Mesodermal cell (in vitro differentiated cells): ENCODE data around the gene SLC22A12.

Experiments used
- H3K27ac ChIP-seq: 2 replicates; pipeline ENCODE4 v1.7.0; 2013; ENCODE audit warnings: mild to moderate bottlenecking, low read depth, low read length, moderate library complexity; ENCODE audit not compliant: severe bottlenecking
- H3K36me3 ChIP-seq: 2 replicates; pipeline ENCODE4 v1.7.1; 2013; ENCODE audit warnings: mild to moderate bottlenecking, low read length, moderate library complexity; ENCODE audit not compliant: control insufficient read depth, insufficient read depth
- H3K4me1 ChIP-seq: one replicate; pipeline ENCODE4 v1.7.1; 2013; ENCODE audit warnings: mild to moderate bottlenecking, low read length; ENCODE audit not compliant: insufficient read depth, control insufficient read depth, poor library complexity, severe bottlenecking
- H3K4me3 ChIP-seq: 2 replicates; pipeline ENCODE4 v1.7.0; 2013; ENCODE audit warnings: low read length, control low read depth, mild to moderate bottlenecking; ENCODE audit not compliant: insufficient read depth, poor library complexity, severe bottlenecking; ENCODE audit errors: extremely low read depth
- H3K9me3 ChIP-seq: 2 replicates; pipeline ENCODE4 v1.7.1; 2013; ENCODE audit warnings: mild to moderate bottlenecking, low read length, moderate library complexity; ENCODE audit not compliant: control insufficient read depth
- WGBS, 2 experiments: methylation state at CpG; one replicate each; pipeline ENCODE4 v1.1.5; 2013; ENCODE audit warnings: missing lambda C conversion rate in 2 of 2; ENCODE audit not compliant: insufficient coverage in 2 of 2; 5-methylcytosine and 5-hydroxymethylcytosine counted together

SLC22A12 gene

DNA sequence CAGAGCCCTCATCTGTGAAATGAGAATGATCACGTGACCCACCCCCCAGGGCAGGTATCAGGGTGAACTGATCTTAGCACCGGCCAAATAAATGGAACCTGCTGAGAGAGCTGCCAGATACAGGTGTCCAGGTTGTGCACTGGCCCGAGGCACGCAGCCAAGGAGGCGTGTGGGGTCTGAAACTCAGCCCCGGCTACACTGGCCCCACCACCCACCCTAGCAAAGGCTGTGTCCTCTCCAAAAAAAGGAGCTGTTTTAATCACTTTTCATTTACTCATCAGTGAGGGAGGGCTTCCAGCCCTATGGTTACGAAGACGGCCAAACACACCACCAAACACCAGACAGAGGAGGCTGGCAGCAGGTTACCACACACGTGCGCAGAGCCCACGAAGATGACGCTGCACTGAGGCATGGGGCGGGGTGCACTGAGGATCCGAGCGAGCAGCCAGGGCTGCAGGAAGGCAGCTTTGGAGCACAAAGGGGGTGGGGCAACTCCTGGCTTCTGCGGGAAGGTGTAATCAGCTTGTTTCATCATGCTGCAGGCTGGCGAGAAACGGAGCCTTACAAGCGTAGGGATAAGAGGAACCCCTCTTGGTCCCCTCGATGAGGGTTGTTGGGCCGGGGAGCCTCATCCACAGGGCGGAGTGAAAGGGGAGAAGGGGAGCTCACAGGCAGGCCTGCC lies 19.5 kb upstream of the SLC22A12 start:
- H3K4me1 ChIP-seq = peaks cover 17% of the 10 kb centered on the region
- no peaks in the 10 kb centered on the region for H3K9me3 ChIP-seq
- 78 to 82% methylated on average over 19 to 20 of the region's 22 CpGs for WGBS, 2 experiments
- H3K36me3 ChIP-seq = no peaks in the 10 kb centered on the region
- H3K27ac ChIP-seq = no peak overlapping the region
- no peak overlapping the region for H3K4me3 ChIP-seq

DNA sequence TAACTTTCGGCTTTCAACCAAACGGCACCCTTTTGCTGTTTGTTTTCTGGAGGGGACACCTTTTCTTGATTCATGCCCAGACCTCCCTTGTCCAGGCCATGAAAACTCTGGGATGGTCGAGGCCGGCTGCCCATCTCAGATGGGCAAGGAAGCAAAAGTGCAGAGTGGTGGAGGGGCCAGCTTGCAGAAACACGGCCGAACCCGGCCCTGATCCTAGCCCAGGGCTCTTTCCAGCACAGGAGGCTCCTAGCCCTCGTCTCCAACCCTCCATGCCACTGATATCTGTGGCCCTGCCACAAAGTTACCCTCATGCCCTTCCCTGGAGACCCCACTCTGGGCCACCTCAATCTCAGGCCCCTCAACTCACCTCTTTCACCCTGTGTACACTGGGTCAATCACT lies 18.9 kb upstream of the SLC22A12 start:
- Histone ChIP-seq H3K9me3 (no peaks in the 10 kb centered on the region), H3K27ac (no peak overlapping the region), H3K36me3 (no peaks in the 10 kb centered on the region), H3K4me1 (peaks cover 11% of the 10 kb centered on the region), H3K4me3 (no peak overlapping the region)
- 88 to 89% methylated on average over 7 of the region's 8 CpGs for WGBS, 2 experiments

DNA sequence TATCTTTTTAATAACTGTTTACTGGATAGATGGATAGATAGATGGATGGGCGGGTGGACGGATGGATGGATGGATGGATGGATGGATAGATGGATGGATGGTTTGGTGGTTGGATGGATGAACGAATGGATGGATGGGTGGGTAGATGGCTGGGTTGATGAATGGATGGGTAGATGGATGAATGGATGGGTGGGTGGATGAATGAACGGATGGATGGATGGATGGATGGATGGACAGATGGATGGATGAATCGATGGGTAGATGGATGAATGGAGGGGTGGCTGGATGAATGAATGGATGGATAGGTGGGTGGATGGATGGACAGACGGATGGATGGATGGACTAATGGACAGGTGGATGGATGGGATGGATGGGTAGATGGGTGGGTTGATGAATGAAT lies 13.8 kb upstream of the SLC22A12 start:
- Histone ChIP-seq H3K4me1 (no peaks in the 10 kb centered on the region), H3K4me3 (no peak overlapping the region), H3K27ac (no peak overlapping the region), H3K9me3 (no peaks in the 10 kb centered on the region), H3K36me3 (no peaks in the 10 kb centered on the region)
- 85 to 91% methylated on average over 6 of the region's 6 CpGs for WGBS, 2 experiments

DNA sequence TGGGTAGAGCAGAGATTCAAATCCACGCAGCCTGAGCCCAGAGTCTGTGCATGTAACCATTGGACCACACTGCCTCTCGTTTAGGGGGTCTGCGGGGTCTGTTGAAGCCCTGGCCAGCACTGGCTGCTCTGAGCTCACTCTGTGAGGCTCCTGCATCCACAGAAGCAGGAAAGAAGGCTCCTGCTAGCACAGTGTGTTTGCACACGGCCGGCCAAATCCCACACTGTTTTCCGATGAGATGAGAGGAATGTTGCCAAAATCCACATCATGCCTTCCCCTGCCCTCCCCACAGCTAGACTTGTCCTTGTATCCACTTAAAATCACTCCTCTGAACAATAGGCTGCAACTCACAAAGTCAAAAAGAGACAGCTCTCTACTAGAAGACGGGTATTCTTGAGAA lies 10.6 kb upstream of the SLC22A12 start:
- Histone ChIP-seq H3K27ac (no peak overlapping the region), H3K9me3 (no peaks in the 10 kb centered on the region), H3K4me1 (peaks cover 7% of the 10 kb centered on the region), H3K36me3 (no peaks in the 10 kb centered on the region), H3K4me3 (no peak overlapping the region)
- WGBS, 2 experiments = 84 to 96% methylated on average over 3 to 7 of the region's 7 CpGs

DNA sequence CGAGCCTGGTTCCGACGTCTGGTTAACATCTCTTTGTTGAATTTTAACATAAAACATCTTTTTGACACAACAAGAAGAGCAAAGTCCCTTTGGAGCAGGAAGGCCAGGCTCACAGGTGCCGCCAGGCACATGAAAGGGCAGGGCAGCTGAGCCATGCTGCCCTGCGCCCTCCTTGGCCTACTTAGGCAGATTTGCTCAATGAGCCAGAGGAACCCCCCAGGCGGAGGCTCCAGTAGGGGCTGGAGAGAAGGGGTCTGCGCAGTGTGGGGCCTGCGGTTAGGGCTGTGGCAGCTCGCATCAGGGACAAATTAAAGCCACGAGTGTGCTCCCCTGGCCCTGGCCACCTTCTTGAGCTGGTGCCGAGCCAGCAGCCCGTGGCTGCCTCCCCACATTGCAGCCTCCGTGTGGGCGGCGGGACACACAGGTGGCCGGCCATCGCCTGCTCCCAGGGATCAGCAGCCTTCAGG lies 9.9 kb upstream of the SLC22A12 start:
- H3K4me3 ChIP-seq = no peak overlapping the region
- no peaks in the 10 kb centered on the region for H3K9me3 ChIP-seq
- no peak overlapping the region for H3K27ac ChIP-seq
- peaks cover 7% of the 10 kb centered on the region for H3K4me1 ChIP-seq
- WGBS, 2 experiments = 94 to 96% methylated on average over 16 to 17 of the region's 17 CpGs
- no peaks in the 10 kb centered on the region for H3K36me3 ChIP-seq

DNA sequence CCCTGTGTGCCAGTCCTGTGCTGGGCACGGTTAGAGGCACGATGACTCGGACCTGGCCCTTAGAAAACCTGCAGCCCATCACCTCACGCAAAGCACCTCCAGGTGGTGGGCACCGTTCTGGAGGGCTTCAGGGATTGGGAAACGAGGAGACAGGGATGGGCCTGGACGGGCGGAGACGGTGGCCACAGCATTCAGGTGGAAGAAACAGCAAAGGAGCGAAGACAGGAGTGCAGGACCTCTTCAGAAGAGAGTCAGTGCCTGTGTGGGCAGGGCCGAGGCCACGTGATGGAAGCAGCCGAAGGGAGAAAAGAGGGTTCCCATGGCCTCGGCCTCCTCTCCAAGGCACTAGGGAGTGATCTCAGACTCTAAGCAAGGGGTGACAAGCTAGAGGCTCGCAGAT lies 8.1 kb upstream of the SLC22A12 start:
- no peaks in the 10 kb centered on the region for H3K9me3 ChIP-seq
- H3K36me3 ChIP-seq = no peaks in the 10 kb centered on the region
- no peak overlapping the region for H3K27ac ChIP-seq
- peaks cover 7% of the 10 kb centered on the region for H3K4me1 ChIP-seq
- 92 to 93% methylated on average over 15 of the region's 15 CpGs for WGBS, 2 experiments
- H3K4me3 ChIP-seq = no peak overlapping the region

DNA sequence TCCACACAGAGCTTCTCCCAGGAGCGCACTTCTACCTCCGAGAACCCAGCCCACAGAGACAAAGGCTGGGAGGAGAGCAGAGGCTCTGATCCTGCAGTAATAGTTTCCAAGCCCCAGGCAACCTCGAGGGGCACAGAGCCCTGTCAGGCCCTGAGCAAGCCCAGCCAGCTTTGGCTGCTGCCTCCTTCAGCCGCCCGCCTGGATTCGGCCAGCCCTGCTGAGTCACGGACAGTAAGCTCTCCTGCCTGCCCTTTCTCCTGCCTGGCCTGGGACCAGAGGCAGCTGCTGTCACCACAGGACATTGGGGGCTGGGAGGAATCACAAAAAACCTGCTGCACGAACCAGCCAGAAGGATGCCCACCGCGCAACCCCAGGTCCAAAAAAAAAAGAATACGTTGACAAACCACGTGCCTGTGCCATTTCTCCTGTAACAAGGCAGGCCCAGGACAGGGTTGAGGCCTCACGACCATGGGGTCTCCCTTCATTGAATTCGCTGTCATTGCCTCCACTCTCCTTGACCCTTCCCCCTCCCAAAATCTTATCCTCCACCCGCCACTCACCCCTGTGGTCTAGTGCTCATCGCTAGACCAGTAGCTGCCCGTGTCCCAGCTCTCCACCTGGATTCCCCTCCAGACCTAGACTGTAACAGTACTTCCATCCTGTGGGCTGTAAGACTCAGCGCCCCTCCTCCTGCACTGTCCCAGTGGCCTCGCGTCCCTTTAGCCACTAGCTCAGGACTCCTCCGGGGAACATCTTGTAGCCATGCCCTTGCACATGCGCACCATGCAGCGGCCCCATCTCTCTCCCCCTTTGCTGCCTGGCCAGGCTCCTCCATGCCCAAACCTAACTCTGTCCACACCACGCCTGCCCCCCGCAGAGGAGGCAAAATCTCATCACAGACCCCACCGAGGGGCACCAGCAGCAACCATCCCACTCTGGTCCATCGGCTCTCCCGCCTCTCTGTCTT lies 7.4 kb upstream of the SLC22A12 start:
- H3K4me3 ChIP-seq = no peak overlapping the region
- 86% methylated on average over 24 to 28 of the region's 28 CpGs for WGBS, 2 experiments
- H3K36me3 ChIP-seq = no peaks in the 10 kb centered on the region
- H3K27ac ChIP-seq = no peak overlapping the region
- no peaks in the 10 kb centered on the region for H3K9me3 ChIP-seq
- H3K4me1 ChIP-seq = peaks cover 7% of the 10 kb centered on the region

DNA sequence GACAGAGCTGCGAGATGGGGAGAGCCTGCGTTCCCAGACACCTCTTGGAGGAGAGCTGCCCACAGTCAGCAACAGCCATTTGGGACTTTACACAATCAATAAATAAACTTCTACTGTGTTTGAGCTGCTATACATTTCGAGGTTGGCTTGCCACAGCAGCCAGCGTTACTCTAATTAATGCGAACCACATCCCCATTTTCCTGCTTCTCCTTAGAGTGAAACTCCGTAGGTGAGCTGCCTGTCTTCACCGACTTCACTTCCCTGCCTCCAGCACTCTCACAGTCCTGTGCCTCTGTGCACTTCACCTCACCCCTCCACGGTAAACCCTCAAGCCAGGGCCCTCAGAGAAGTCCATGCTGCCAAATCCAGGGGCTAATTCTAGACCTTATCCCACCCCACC lies 5.9 kb upstream of the SLC22A12 start:
- Histone ChIP-seq H3K4me1 (peaks cover 7% of the 10 kb centered on the region), H3K9me3 (no peaks in the 10 kb centered on the region), H3K27ac (no peak overlapping the region), H3K36me3 (no peaks in the 10 kb centered on the region), H3K4me3 (no peak overlapping the region)
- WGBS, 2 experiments = 84 to 85% methylated on average over 7 to 8 of the region's 8 CpGs

DNA sequence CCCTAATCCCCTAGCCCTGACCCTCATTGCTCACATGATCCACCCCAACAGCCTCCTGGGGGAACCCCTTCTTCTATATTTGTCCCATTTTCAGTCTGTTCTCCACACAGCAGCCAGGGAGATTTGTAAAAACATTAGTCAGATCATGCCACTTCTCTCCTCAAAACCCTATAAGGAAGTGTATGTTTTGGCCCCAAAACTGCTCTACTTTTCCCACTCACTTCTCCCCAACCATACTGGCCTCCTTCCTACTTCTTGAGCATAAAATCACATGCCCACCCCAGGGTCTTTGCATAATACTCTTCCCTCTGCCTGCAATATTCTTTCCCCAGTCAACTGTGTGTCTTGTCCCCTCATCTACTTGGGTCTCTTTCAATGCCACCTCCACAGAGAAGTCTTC lies 4.7 kb upstream of the SLC22A12 start:
- Histone ChIP-seq H3K9me3 (no peaks in the 10 kb centered on the region), H3K4me3 (no peak overlapping the region), H3K36me3 (no peaks in the 10 kb centered on the region), H3K4me1 (peaks cover 7% of the 10 kb centered on the region), H3K27ac (no peak overlapping the region)

DNA sequence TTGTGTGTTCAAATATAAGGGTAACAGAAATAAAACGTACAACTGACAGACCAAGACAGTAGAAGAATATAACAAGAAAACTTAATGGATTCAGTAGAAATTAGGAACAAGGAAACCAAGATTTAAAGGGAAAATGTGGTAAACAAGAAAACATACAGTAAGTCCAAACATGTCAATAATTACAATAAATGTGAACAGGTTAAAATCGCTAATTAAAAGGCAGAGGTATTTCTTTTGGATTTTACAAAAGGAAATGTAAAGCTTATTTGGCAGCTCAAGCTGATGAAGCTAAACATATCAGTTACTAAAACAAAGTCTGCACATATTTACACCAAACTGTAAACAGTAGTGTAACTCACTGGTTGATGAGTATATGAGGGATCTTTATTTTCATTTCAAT lies 2.3 kb upstream of the SLC22A12 start:
- WGBS, 2 experiments = no CpG with 5 or more reads among the region's 2 CpGs
- Histone ChIP-seq H3K36me3 (no peaks in the 10 kb centered on the region), H3K27ac (no peak overlapping the region)

More for the DNA sequence above, 2.3 kb upstream of the SLC22A12 start:
- H3K9me3 ChIP-seq = no peaks in the 10 kb centered on the region
- no peak overlapping the region for H3K4me3 ChIP-seq
- peaks cover under 1% of the 10 kb centered on the region for H3K4me1 ChIP-seq
